GM12878 (cell line): Measurements from ENCODE around the gene MAGI2. TPM values are rescaled to one million over a fixed set of nuclear protein-coding genes. Genes with fewer than 3 reads are reported as not detected.

Experiments used
- ATAC-seq: fragments of 200-7000 bp; cut with Tn5 transposase; 3 replicates; pipeline ENCODE4 v1.9.1; 2020; ENCODE audit warnings: mild to moderate bottlenecking, moderate library complexity
- BruUV-seq: library from RNA; stranded (reverse); fragments of 400-500 nt; replicated peaks from 2 replicates; lab custom pipeline; 2021; lab: Mats Ljungman, UMichigan
- CTCF ChIA-PET: fragments of 300-600 bp; sonication (Branson Sonifier 250); formaldehyde crosslinking; extraction: SDS; loops from one replicate; lab custom pipeline; 2021; ENCODE audit warnings: inconsistent platforms; lab: Yijun Ruan, JAX
- POLR2A ChIA-PET: fragments of 350-600 bp; formaldehyde crosslinking; extraction: SDS; loops from one replicate; lab custom pipeline; 2021; ENCODE audit warnings: inconsistent platforms; lab: Charles Lee
- RAD21 ChIA-PET: fragments of 300-600 bp; sonication (Branson Sonifier 250); formaldehyde crosslinking; loops from one replicate; lab custom pipeline; 2023; ENCODE audit warnings: antibody characterized with exemption; ENCODE audit not compliant: unreplicated experiment; lab: Charles Lee
- SMC1A ChIA-PET: fragments of 300-600 bp; sonication (Branson Sonifier 250); formaldehyde crosslinking; loops from one replicate; lab custom pipeline; 2023; ENCODE audit not compliant: unreplicated experiment, uncharacterized antibody; lab: Charles Lee
- DNase-seq: peaks from one replicate; pipeline ENCODE4 v3.0.0-alpha.2; 2011; ENCODE audit warnings: low read depth, low spot score
- FAIRE-seq: peaks from 3 replicates; lab custom pipeline; 2011; peaks lifted over from hg19 to GRCh38; lab: Jason Lieb, UNC
- H2AFZ ChIP-seq: 2 replicates; pipeline ENCODE4 v1.6.0; 2011; ENCODE audit warnings: low read depth, low read length, control low read depth; ENCODE audit not compliant: control insufficient read depth
- H3K27ac ChIP-seq: 2 replicates; pipeline ENCODE4 v1.5.1; 2011; ENCODE audit warnings: control low read depth; ENCODE audit not compliant: control insufficient read depth, insufficient read depth
- H3K27me3 ChIP-seq, 2 experiments: replicated peaks in 1 of 2; 2 replicates each; pipeline versions ENCODE4 v1.6.0 to v1.6.1; 2011; ENCODE audit warnings: low read length in 1 of 2; ENCODE audit not compliant: control insufficient read depth in 2 of 2, insufficient read depth in 2 of 2
- H3K36me3 ChIP-seq, 2 experiments: 2 replicates each; pipeline ENCODE4 v1.5.1; 2011; ENCODE audit warnings: low read length in 1 of 2; ENCODE audit not compliant: control insufficient read depth in 2 of 2, insufficient read depth in 2 of 2
- H3K4me1 ChIP-seq: 2 replicates; pipeline ENCODE4 v1.6.1; 2011; ENCODE audit warnings: mild to moderate bottlenecking, low read length, moderate library complexity, mixed read lengths; ENCODE audit not compliant: control insufficient read depth, insufficient read depth
- H3K4me2 ChIP-seq: 2 replicates; pipeline ENCODE4 v1.6.0; 2011; ENCODE audit warnings: control low read depth; ENCODE audit not compliant: control insufficient read depth, insufficient read depth
- H3K4me3 ChIP-seq: fragments of 200-600 bp; sonication (generic); 2 replicates; pipeline ENCODE4 v1.5.1; 2016
- H3K79me2 ChIP-seq: 2 replicates; pipeline ENCODE4 v1.6.0; 2011; ENCODE audit warnings: low read length; ENCODE audit not compliant: control insufficient read depth, insufficient read depth
- H3K9ac ChIP-seq: 2 replicates; pipeline ENCODE4 v1.8.0; 2011; ENCODE audit warnings: low read length, control low read depth, mixed read lengths; ENCODE audit not compliant: control insufficient read depth, insufficient read depth
- H3K9me3 ChIP-seq: replicated peaks from 3 replicates; pipeline ENCODE4 v1.5.1; 2011; ENCODE audit warnings: mild to moderate bottlenecking, low read length; ENCODE audit not compliant: control insufficient read depth, insufficient read depth
- H4K20me1 ChIP-seq: 2 replicates; pipeline ENCODE4 v1.6.0; 2011; ENCODE audit not compliant: control insufficient read depth, insufficient read depth
- CREM ChIP-seq: IDR thresholded peaks from 2 replicates; pipeline ENCODE4 v1.6.1; 2014; ENCODE audit warnings: antibody characterized with exemption, low read depth
- DPF2 ChIP-seq: fragments of 450-650 bp; IDR thresholded peaks from 2 replicates; pipeline ENCODE4 v1.6.1; 2017; ENCODE audit warnings: mild to moderate bottlenecking
- MLLT1 ChIP-seq: fragments of 450-650 bp; IDR thresholded peaks from 2 replicates; pipeline ENCODE4 v1.6.1; 2016; ENCODE audit warnings: mild to moderate bottlenecking
- MXI1 ChIP-seq: fragments of 150-350 bp; IDR thresholded peaks from 2 replicates; pipeline ENCODE4 v1.6.1; 2011; ENCODE audit warnings: low read depth, mild to moderate bottlenecking, inconsistent platforms, low read length, improper control_type of control experiment
- MYB ChIP-seq: fragments of 150-350 bp; IDR thresholded peaks from 2 replicates; pipeline ENCODE4 v1.6.1; 2014; ENCODE audit warnings: mild to moderate bottlenecking, low read depth, low read length, borderline replicate concordance
- RAD21 ChIP-seq: IDR thresholded peaks from 2 replicates; pipeline ENCODE4 v1.6.1; 2011; ENCODE audit warnings: mild to moderate bottlenecking, low read depth, low read length, moderate library complexity; ENCODE audit not compliant: insufficient read depth
- RAD51 ChIP-seq: fragments of 450-650 bp; IDR thresholded peaks from 2 replicates; pipeline ENCODE4 v1.6.1; 2016; ENCODE audit warnings: moderate library complexity, mild to moderate bottlenecking, inconsistent platforms
- SUPT20H ChIP-seq: IDR thresholded peaks from 2 replicates; pipeline ENCODE4 v1.6.1; 2011; ENCODE audit warnings: low read depth, mild to moderate bottlenecking, low read length, moderate library complexity, borderline replicate concordance; ENCODE audit not compliant: control insufficient read depth
- ZBTB11 ChIP-seq: fragments of 450-650 bp; formaldehyde crosslinking; IDR thresholded peaks from 2 replicates; pipeline ENCODE4 v1.5.0; 2022; ENCODE audit warnings: mild to moderate bottlenecking, missing genetic modification characterization
- WGBS: methylation state at CpG from one replicate; pipeline ENCODE4 v1.1.6; 2016; ENCODE audit warnings: low lambda C conversion rate; ENCODE audit not compliant: insufficient replicate concordance, insufficient coverage; ENCODE audit errors: missing lambda C conversion rate; 5-methylcytosine and 5-hydroxymethylcytosine counted together
- in situ Hi-C: fragments of 300-500 bp; cut with MboI; formaldehyde crosslinking; loops from 9 replicates; pipeline ENCODE4 v1.14.3; 2018; ENCODE audit warnings: mixed read lengths
- intact Hi-C: fragments of 100-400 bp; cut with micrococcal nuclease; formaldehyde crosslinking; loops from one replicate; pipeline ENCODE4 v1.14.2; 2022; ENCODE audit not compliant: unreplicated experiment
- polyA plus RNA-seq, 11 experiments: library from polyadenylated mRNA; depleted of rRNA in 4 of 11; unstranded in 6 of 11; stranded (reverse) in 5 of 11; fragments of >200 nt; fragmentation: Nextera tagmentation in 4 of 11; fragmentation: Illumina TruSeq in 1 of 11; extraction: Ambion mirVana in 4 of 11; extraction: Trizol in 1 of 11; gene quantifications; 1 replicate in 1 of 11; 2 replicates in 10 of 11; pipeline versions ENCODE4 v1.2.1 to v1.2.3, GENCODE V29; 2011 to 2016; ENCODE audit warnings: inconsistent platforms in 2 of 11, missing spikeins in 2 of 11, low read depth in 1 of 11
- total RNA-seq, 4 experiments: library from RNA; depleted of rRNA in 3 of 4; stranded (reverse); fragments of >200 nt in 3 of 4; fragmentation: Illumina TruSeq in 1 of 4; extraction: Trizol in 1 of 4; gene quantifications; 2 replicates each; pipeline versions ENCODE4 v1.2.1 to v1.2.3, GENCODE V29; 2013 to 2021
- TF ChIP-seq, protein P1 (sequence below): fragments of 450-650 bp; formaldehyde crosslinking; IDR thresholded peaks from 2 replicates; pipeline ENCODE4 v1.4.0; 2022; ENCODE audit warnings: mild to moderate bottlenecking, moderate library complexity

Gene MAGI2
- total and polyA plus RNA-seq, 10 of the 15 experiments (the other 5 are each of a cell fraction or from before 2014, with no cell fraction given): 0.01 to 0.31 (median 0.05) TPM; not detected in 2

DNA sequence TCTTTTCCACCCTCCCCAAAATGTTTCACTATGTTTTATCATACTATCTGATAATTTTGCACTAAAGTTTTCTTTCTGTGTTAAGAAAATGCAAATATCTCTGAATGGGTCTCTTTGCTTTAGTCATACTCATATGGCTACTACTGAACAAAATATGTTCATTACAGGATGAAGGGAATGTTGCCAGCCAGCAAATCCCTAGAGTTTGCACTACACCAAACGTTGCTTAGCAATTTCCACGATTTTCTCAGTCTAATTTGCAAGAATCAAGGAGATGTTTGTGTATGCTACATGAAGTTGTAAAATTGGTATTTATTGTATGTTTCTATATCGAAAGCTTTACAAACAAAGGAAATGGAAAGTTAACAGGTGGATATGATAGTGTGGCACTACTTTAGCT lies 10.6 kb upstream of the MAGI2 start:
- no peaks in the 10 kb centered on the region for H3K4me1 ChIP-seq
- FAIRE-seq (no peak), DNase-seq (no peak), ATAC-seq (no peak)
- BruUV-seq: no TSS peak
- H2AFZ ChIP-seq: no peak overlapping the region
- H3K27me3 ChIP-seq: no peaks in the 10 kb centered on the region
- in situ Hi-C loops: no loop called here
- H3K4me2 ChIP-seq: no peak overlapping the region
- no peak overlapping the region for H3K4me3 ChIP-seq
- ChIA-PET CTCF (no interaction called here), RAD21 (no interaction called here), POLR2A (no interaction called here), SMC1A (interaction anchor here (0.6 kb wide), 1 partner anchor 68 kb away, joined by 3 read pairs; no protein-coding TSS in a partner anchor)
- no peaks in the 10 kb centered on the region for H3K79me2 ChIP-seq
- H3K27ac ChIP-seq: no peak overlapping the region
- no peak overlapping the region for H3K9ac ChIP-seq
- 13% methylated on average over 3 of the region's 3 CpGs for WGBS
- TF ChIP-seq, protein P1, sequence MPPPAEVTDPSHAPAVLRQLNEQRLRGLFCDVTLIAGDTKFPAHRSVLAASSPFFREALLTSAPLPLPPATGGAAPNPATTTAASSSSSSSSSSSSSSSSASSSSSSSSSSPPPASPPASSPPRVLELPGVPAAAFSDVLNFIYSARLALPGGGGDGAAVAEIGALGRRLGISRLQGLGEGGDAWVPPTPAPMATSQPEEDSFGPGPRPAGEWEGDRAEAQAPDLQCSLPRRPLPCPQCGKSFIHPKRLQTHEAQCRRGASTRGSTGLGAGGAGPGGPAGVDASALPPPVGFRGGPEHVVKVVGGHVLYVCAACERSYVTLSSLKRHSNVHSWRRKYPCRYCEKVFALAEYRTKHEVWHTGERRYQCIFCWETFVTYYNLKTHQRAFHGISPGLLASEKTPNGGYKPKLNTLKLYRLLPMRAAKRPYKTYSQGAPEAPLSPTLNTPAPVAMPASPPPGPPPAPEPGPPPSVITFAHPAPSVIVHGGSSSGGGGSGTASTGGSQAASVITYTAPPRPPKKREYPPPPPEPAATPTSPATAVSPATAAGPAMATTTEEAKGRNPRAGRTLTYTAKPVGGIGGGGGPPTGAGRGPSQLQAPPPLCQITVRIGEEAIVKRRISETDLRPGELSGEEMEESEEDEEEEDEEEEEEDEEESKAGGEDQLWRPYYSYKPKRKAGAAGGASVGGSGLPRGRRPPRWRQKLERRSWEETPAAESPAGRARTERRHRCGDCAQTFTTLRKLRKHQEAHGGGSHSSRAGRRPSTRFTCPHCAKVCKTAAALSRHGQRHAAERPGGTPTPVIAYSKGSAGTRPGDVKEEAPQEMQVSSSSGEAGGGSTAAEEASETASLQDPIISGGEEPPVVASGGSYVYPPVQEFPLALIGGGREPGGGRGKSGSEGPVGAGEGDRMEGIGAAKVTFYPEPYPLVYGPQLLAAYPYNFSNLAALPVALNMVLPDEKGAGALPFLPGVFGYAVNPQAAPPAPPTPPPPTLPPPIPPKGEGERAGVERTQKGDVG (CRISPR knock-in tag): no peak
- TF ChIP-seq SUPT20H: no peak
- no peak for TF ChIP-seq DPF2
- TF ChIP-seq CREM: no peak
- TF ChIP-seq RAD51: no peak
- TF ChIP-seq RAD21: no peak
- TF ChIP-seq MLLT1: no peak
- TF ChIP-seq MYB: no peak
- no peak for TF ChIP-seq MXI1
- TF ChIP-seq ZBTB11: no peak
- no peaks in the 10 kb centered on the region for H4K20me1 ChIP-seq
- no peaks in the 10 kb centered on the region for H3K9me3 ChIP-seq
- intact Hi-C loops: no loop called here
- H3K36me3 ChIP-seq: no peaks in the 10 kb centered on the region
